Neural progenitor cell (in vitro differentiated cells): ENCODE data around the gene DDX31.

Source experiments
- CTCF ChIP-seq: fragments of 200-600 bp; sonication (generic); IDR thresholded peaks from 2 replicates; pipeline ENCODE4 v1.5.1; 2017; ENCODE audit warnings: antibody characterized with exemption, mild to moderate bottlenecking
- EZH2 ChIP-seq: fragments of 200-600 bp; sonication (generic); IDR thresholded peaks from 2 replicates; pipeline ENCODE4 v1.6.1; 2017; ENCODE audit warnings: antibody characterized with exemption, mild to moderate bottlenecking, moderate library complexity

- TF ChIP-seq CTCF (no peak), EZH2 (no peak)
These were observed 124.2 kb downstream of the DDX31 start for GRCh38 chr9:132545578-132545977.
